Measurements from ENCODE around the gene F2.
"Not testable (repeated sequence)": the region's sequence is repeated elsewhere in the genome, so short reads cannot be mapped to it uniquely, and the experiment has no call there.

F2 gene

DNA sequence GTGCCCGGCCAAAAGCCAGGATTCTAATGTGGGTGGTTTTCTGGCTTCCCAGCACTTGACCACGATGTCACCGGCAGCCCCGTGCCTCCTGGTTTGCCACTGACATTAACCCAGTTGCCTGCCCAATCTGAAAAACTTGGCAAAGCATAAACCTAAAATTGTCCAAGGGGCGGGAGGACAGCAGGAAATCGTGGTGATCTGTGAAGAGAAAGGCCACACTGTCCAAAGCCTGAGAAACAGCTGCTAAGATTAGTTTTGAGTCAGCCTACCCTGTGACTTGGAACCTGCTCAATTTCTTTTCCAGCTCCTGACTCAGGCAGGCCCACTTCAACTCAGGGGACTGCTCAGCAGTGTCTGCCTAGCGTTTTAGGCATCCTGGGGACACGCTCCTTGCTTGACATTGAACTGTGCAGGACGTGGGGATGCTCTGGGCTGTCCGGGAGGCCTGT, 8.2 kb upstream of the F2 start:
- Histone ChIP-seq H3K4me2 (ENCODE audit: low read depth, low read length, poor library complexity, severe bottlenecking) (no peak overlapping the region), H3K27me3 (ENCODE audit: insufficient read depth, low read length, poor library complexity, severe bottlenecking) (no peaks in the 10 kb centered on the region), H3K9me2 (replicated peaks; ENCODE audit: low read depth, low read length) (no peaks in the 10 kb centered on the region), H3K9me3 (ENCODE audit: insufficient read depth, low read depth, low read length) (no peaks in the 10 kb centered on the region), H3K36me3 (ENCODE audit: insufficient read depth, low read length) (peaks cover 11% of the 10 kb centered on the region; the same call in 1 of the 2 replicates), H3K9ac (ENCODE audit: low read depth, low read length, poor library complexity, severe bottlenecking) (no peak overlapping the region), H4K20me1 (ENCODE audit: insufficient read depth, low read length, poor library complexity, severe bottlenecking) (no peaks in the 10 kb centered on the region), H3F3A (ENCODE audit: low read depth) (no peaks in the 10 kb centered on the region), H3K4me1 (ENCODE audit: insufficient read depth, low read length, poor library complexity, severe bottlenecking) (no peaks in the 10 kb centered on the region), H3K4me3 (ENCODE audit: low read length, poor library complexity, severe bottlenecking) (no peak overlapping the region), H3K79me2 (ENCODE audit: insufficient read depth, low read length) (no peaks in the 10 kb centered on the region), H2AFZ (ENCODE audit: low read length) (no peak overlapping the region)
- TF ChIP-seq, protein P1, sequence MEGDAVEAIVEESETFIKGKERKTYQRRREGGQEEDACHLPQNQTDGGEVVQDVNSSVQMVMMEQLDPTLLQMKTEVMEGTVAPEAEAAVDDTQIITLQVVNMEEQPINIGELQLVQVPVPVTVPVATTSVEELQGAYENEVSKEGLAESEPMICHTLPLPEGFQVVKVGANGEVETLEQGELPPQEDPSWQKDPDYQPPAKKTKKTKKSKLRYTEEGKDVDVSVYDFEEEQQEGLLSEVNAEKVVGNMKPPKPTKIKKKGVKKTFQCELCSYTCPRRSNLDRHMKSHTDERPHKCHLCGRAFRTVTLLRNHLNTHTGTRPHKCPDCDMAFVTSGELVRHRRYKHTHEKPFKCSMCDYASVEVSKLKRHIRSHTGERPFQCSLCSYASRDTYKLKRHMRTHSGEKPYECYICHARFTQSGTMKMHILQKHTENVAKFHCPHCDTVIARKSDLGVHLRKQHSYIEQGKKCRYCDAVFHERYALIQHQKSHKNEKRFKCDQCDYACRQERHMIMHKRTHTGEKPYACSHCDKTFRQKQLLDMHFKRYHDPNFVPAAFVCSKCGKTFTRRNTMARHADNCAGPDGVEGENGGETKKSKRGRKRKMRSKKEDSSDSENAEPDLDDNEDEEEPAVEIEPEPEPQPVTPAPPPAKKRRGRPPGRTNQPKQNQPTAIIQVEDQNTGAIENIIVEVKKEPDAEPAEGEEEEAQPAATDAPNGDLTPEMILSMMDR (conservative IDR thresholded peaks at IDR 0.05; ENCODE audit: low read length): no peak
- TF ChIP-seq EZH2phosphoT487 (IDR thresholded peaks at IDR 0.05; ENCODE audit: borderline replicate concordance): no peak

DNA sequence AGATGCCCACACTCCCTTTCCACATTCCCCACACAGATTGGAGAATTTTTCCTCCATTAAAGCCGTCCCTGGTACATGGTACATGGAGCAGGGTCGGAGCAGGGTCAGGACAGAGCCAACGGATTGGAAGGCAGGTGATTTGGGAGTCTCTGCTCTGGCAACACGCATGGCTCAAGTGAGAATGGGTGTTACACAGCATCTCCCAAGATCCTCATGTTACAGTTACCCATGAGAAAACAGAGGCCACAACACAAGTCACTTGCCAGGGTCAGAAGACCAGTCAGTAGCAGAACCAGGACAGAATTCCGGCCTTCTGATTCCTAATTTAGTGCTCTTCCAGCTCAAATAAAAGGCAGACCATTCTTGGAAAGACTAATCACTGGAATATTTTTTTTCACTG, 7.7 kb upstream of the F2 start:
- H2AFZ ChIP-seq (ENCODE audit: low read length): no peak overlapping the region
- no peak overlapping the region for H3K4me2 ChIP-seq (ENCODE audit: low read depth, low read length, poor library complexity, severe bottlenecking)

DNA sequence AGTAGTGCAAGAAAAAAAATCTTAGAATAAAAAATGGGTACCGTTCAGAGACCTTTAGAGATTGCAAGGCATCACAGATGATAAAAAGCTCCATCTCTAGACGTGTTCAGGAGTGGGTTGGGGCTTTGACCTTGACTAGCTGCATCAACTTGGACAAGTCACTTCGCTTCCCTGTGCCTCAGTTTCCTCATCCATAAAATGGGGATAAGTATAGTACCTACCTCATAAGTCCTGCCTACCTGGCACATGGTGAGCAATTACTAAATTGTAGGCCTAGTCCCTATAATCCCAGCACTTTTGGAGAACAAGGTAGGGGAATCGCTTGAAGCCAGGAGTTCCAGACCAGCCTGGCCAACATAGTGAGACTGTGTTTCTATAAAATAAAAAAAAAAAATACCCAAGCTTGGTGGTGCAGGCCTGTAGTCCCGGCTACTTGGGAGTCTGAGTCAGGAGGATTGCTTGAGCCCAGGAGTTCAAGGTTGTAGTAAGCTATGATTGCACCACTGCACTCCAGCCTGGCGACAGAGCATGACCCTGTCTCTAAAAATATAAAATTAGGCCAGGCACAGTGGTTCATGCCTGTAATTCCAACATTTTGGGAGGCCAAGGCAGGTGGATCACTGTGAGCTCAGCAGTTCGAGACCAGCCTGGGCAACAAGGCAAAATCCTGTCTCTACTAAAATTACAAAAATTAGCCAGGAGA, 6.0 kb upstream of the F2 start:
- no peak overlapping the region for H2AFZ ChIP-seq (ENCODE audit: low read length)
- no peak overlapping the region for H3K4me3 ChIP-seq (ENCODE audit: low read length, poor library complexity, severe bottlenecking)
- no peaks in the 10 kb centered on the region for H3F3A ChIP-seq (ENCODE audit: low read depth)
- no peak overlapping the region for H3K4me2 ChIP-seq (ENCODE audit: low read depth, low read length, poor library complexity, severe bottlenecking)
- no peaks in the 10 kb centered on the region for H3K79me2 ChIP-seq (ENCODE audit: insufficient read depth, low read length)
- no peaks in the 10 kb centered on the region for H3K9me3 ChIP-seq (ENCODE audit: insufficient read depth, low read depth, low read length)
- no peaks in the 10 kb centered on the region for H3K27me3 ChIP-seq (ENCODE audit: insufficient read depth, low read length, poor library complexity, severe bottlenecking)
- H3K4me1 ChIP-seq (ENCODE audit: insufficient read depth, low read length, poor library complexity, severe bottlenecking): peaks cover 2% of the 10 kb centered on the region
- no peaks in the 10 kb centered on the region for H3K9me2 ChIP-seq (replicated peaks; ENCODE audit: low read depth, low read length)
- H3K36me3 ChIP-seq (ENCODE audit: insufficient read depth, low read length): no peaks in the 10 kb centered on the region
- TF ChIP-seq, protein P1 (conservative IDR thresholded peaks at IDR 0.05; ENCODE audit: low read length): no peak
- TF ChIP-seq EZH2phosphoT487 (IDR thresholded peaks at IDR 0.05; ENCODE audit: borderline replicate concordance): no peak
- no peak overlapping the region for H3K9ac ChIP-seq (ENCODE audit: low read depth, low read length, poor library complexity, severe bottlenecking)
- no peaks in the 10 kb centered on the region for H4K20me1 ChIP-seq (ENCODE audit: insufficient read depth, low read length, poor library complexity, severe bottlenecking)

More for the DNA sequence above, 7.7 kb upstream of the F2 start:
- H3K36me3 ChIP-seq (ENCODE audit: insufficient read depth, low read length): peaks cover 7% of the 10 kb centered on the region; the same call in 1 of the 2 replicates
- no peaks in the 10 kb centered on the region for H4K20me1 ChIP-seq (ENCODE audit: insufficient read depth, low read length, poor library complexity, severe bottlenecking)
- H3F3A ChIP-seq (ENCODE audit: low read depth): no peaks in the 10 kb centered on the region
- H3K9ac ChIP-seq (ENCODE audit: low read depth, low read length, poor library complexity, severe bottlenecking): no peak overlapping the region
- H3K9me3 ChIP-seq (ENCODE audit: insufficient read depth, low read depth, low read length): no peaks in the 10 kb centered on the region
- no peaks in the 10 kb centered on the region for H3K27me3 ChIP-seq (ENCODE audit: insufficient read depth, low read length, poor library complexity, severe bottlenecking)
- H3K4me3 ChIP-seq (ENCODE audit: low read length, poor library complexity, severe bottlenecking): no peak overlapping the region
- no peaks in the 10 kb centered on the region for H3K79me2 ChIP-seq (ENCODE audit: insufficient read depth, low read length)
- no peaks in the 10 kb centered on the region for H3K9me2 ChIP-seq (replicated peaks; ENCODE audit: low read depth, low read length)
- H3K4me1 ChIP-seq (ENCODE audit: insufficient read depth, low read length, poor library complexity, severe bottlenecking): no peaks in the 10 kb centered on the region
- TF ChIP-seq EZH2phosphoT487 (IDR thresholded peaks at IDR 0.05; ENCODE audit: borderline replicate concordance): no peak
- TF ChIP-seq, protein P1 (conservative IDR thresholded peaks at IDR 0.05; ENCODE audit: low read length): no peak

DNA sequence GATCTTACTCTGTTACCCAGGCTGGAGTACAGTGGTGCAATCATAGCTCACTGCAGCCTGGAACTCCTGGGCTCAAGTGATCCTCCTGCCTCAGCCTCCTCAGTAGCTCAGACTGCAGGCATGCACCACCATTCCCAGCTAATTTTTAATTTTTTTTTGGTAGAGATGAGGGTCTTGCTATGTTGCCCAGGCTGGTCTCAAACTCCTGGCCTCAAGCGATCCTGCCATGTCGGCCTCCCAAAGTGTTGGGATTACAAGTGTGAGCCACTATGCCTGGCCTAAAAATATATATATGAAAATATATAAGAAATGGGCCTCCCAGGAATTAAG, 1.2 kb upstream of the F2 start:
- H3K9me2 ChIP-seq (replicated peaks; ENCODE audit: low read depth, low read length); H3K9me3 ChIP-seq (ENCODE audit: insufficient read depth, low read depth, low read length); H3K27me3 ChIP-seq (ENCODE audit: insufficient read depth, low read length, poor library complexity, severe bottlenecking); H3K36me3 ChIP-seq (ENCODE audit: insufficient read depth, low read length); H3F3A ChIP-seq (ENCODE audit: low read depth); H3K79me2 ChIP-seq (ENCODE audit: insufficient read depth, low read length); H4K20me1 ChIP-seq (ENCODE audit: insufficient read depth, low read length, poor library complexity, severe bottlenecking); H3K4me2 ChIP-seq (ENCODE audit: low read depth, low read length, poor library complexity, severe bottlenecking); H3K9ac ChIP-seq (ENCODE audit: low read depth, low read length, poor library complexity, severe bottlenecking); H3K4me3 ChIP-seq (ENCODE audit: low read length, poor library complexity, severe bottlenecking): not testable (repeated sequence)
- Histone ChIP-seq H2AFZ (ENCODE audit: low read length) (peak overlapping the region; percentile 91), H3K4me1 (ENCODE audit: insufficient read depth, low read length, poor library complexity, severe bottlenecking) (peaks cover 11% of the 10 kb centered on the region)

Measured in Loucy (cell line).